HG02588 (cell line): ENCODE measurements around the gene KCNT1.
"Not testable (repeated sequence)": the region's sequence is repeated elsewhere in the genome, so short reads cannot be mapped to it uniquely, and the experiment has no call there.

Experiments
- ATAC-seq: cut with Tn5 transposase; IDR thresholded peaks from one replicate; pipeline ENCODE4 v1.9.1; 2021; ENCODE audit warnings: mild to moderate bottlenecking, moderate library complexity; ENCODE audit not compliant: unreplicated experiment

The KCNT1 gene

DNA sequence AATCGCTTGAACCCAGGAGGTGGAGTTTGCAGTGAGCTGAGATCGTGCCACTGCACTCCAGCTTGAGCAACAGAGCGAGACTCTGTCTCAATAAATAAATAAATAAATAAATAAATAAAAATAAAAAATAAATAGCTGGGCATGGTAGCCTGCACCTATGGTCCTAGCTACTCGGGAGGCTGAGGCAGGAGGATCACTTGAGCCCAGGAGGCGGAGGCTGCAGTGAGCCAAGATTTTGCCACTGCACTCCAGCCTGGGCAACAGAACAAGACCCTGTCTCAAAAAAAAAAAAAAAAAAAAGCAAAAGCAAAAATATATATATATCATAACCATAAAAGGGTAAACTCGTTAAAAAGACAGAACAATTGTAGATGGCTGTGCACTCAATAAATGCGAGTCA lies 29.2 kb upstream of the KCNT1 start:
- not testable (repeated sequence) for ATAC-seq

DNA sequence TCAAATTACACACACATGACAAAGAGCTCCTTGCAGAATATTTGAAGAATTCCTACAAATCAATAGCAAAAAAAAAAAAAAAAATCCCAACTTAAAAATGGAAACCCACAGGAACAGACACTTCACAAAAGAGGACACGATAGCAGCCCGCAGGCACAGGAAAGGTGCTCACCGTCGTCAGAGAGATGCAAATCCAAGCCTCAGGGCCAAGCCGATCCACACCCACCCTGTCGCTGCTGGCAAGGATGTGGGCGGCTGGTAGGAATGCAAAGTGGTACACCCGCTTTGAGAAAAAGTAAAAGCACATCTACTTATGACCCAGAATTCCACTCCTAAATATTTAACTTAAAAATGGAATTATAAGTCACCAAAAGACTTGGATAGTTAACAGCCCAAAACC lies 28.0 kb upstream of the KCNT1 start:
- no peak for ATAC-seq

DNA sequence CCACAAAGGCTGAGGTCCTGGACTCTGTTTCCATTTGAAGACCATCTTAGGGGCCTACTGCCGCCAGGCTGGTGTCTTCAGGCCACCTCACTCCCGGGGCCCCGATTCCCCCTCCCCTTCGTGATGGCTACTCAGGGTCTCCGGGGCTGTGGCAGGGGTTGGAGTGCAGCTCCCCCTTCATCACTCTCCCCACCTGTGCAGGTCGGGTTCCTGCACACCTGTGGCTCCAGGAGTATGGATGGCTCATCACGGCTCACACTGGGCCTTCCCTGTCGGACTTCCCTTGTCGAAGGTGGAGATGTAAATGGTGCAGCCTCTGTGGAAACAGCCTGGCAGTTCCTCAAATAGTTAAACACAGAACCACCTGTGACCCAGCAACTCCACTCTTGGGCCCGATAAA lies 27.0 kb upstream of the KCNT1 start:
- ATAC-seq = no peak

DNA sequence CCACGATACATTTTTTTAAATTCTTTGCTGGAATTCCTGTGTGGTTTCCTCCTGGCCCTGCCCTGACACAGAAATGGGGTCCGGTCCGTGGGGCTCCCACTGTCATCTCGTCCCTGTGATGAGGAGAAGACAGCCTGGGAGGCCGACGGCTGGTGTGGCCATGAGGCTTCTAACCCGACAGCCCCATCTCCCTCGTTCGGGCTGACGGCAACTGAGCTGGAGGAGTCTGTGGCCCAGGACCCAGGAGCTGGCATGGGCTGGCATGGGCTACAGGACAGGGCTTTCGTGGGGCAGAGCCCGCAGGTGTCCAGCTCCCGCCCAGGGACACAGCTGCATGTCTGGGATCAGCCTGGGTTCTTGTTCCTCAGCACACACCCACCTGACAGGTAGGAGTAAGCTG lies 25.1 kb upstream of the KCNT1 start:
- ATAC-seq = no peak

DNA sequence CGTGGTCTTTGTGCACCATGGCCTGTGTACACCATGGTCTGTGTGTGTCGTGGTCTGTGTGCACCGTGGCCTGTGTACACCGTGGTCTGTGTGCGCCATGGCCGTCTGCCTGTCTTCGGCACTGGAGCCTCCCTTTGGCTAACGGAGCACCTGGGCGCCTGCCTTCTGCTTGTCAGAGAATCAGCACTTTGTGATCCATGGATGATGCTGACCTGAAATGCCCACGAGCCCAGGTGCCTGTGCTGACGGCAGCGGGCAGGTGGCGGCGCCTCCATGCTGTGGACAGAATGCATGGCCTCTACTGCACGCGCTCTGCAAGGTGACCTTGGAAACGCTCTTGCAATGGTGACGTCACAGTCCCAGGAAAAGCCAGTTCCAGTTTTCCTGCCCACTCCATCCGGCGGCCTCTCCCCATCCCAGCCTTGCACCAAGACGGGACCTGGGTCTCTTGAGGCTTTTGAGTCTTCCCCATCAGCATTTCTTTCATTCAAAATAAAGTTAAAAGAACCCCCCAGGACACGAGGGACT lies 24.3 kb upstream of the KCNT1 start:
- ATAC-seq = no peak

DNA sequence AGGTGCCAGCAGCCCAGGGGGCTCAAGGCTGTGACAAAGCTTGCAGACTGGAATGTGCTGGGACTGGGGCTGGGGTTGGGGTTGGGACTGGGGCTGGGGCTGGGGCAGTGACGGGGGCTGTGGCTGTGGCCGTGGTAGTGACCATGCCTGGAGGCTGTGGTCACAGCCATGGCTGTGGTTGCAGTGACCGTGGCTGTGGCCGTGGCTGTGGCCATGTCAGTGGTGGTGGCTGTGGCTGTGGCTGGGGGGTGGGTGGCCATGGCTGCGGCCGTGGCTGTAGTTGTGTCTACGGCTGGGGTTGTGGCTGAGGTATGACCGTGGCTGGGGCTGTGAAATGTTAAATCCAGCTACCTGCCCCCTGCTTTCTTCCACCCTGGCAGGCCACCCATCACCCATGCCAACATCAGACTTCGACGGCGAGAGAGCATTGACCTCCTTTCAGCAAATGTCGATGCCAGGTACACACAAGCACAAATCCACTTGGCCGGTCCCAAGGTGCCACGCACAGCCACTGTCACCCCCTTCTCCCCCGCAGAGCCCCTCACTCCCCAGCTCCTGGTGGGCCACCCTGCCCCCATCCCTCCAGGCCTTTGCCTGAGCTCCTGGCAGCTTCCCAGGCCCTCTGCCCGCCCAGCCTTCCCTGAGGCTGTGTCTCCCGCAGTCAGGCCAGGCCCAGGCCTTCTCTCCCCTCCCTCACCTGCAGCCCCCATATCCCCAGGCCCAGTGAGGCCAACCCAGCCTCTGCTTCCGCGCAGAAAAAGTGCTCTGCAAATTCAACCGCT lies 23.6 kb upstream of the KCNT1 start:
- ATAC-seq = no peak

DNA sequence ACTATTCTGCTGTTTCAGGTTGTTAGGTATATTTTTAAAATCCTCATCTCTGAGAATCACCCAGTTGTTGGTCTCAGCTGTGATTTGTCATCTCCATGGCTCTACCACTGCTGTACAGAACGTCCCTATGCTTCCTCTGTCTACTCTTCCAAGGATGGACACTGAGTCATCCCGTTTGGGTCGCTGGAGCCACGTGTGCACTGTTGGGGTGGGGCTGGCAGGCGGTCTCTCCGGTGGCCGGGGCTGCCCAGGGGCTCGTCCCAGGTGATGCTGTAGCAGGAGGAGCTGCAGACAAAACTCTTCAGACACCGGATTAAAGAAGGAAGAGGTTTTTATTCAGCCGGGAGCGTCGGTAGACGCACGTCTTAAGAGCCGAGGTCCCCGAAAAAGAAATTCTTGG lies 21.9 kb upstream of the KCNT1 start:
- ATAC-seq = no peak

DNA sequence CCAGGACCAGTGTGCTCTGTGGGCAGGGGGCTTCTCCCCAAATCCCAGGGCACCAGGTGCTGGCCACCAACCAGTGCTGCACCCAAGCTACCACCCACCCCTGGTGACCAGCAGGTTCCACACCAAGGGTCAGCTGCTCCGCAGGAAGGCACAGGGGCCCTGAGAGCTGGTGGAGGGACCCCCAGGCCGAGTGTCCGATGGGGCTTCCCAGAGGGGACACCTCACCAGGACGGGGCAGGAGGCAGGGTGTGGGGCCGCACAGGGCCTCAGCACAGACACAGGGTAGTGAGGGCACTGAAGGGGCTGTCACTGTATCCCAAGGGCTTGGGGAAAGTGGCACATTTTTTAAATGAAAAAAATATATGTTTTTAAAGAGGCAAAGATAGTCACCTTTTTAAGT lies 20.8 kb upstream of the KCNT1 start:
- no peak for ATAC-seq

DNA sequence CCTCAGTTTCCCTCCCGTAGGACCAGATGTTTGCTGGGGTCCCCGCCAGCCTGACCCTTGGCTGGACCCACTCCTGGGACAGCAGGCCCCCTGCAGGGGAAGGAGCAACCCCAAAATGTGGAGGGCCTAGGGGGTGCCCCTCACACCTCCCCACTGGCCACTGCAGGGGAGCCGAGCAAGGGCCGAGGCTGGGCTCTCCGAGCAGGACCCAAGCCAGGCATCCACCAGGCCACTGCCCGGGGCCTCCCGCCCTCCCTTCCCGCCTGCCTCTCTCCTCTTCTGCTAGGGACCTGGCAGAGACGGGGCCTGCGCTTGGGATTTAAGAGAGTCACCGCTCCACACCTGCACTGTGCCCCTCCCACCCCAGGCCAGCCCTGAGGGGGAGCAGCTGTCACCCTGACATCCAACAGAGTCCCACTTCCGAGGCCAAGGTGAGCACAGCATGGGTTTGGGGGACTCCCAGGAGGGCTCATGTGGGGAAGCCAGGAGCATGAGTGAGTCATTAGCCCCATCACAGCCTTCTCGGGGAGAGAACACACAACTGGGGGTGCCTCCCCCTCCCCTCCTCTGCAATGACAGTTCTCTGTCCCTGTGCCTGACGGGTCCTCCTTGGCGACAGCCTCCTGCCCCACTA lies 18.5 kb upstream of the KCNT1 start:
- ATAC-seq = no peak

DNA sequence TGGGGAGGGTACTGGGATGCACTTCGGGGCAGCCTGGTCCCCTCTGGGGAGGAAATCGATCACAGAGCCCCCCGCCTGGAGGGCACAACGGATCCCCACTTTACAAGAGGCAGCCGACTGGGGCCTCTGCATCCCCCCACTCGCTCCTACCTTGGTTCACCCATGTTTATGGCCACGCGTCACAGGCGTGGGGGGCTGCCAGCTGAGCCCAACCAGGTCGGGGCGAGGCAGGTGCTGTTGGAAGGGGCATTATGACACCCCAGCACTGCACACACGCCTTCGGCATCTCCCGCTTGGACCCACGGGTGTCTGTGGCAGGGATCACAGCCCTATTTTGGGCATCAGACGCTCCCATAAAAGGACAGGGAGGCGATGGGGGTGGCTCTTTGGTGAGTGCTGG lies 17.3 kb upstream of the KCNT1 start:
- ATAC-seq = no peak

DNA sequence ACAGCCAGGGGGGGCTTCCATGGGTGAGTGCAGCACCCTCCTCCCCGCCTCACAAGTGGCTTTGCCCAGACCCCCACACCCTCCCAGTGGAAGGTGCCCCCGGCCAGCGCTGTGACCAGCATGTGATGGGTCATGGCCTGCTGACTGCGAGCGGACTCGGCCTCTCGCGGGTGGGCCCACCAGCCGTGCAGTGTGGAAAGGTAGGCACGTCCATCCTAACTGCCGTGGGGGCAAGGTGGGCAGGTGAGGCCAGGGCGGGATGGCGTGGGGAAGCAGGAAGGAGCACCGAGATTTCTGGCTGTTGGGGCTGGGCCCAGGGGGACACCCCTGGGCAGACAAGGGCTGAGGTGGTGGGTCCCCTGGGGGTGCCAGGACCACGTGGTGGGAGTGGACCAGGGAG lies 14.8 kb upstream of the KCNT1 start:
- ATAC-seq = no peak

DNA sequence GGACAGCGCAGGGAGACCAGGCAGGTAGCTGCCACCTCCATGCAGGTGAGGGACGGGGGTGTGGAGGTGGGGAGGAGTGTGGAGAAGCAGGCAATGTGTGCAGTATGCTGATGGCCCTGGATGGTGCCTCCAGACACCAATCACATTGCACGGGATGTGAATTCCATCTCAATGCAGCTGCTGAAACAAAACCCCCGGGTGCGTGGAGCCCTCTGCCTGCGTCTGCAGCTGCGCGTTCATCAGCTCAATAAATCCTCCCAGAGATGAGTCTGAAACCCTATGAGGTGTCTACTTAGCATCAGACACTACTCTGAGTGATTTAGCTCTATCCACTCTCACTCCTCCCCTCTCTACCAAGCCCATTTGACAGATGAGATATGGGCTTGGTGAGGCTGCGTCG lies 13.0 kb upstream of the KCNT1 start:
- ATAC-seq = no peak

DNA sequence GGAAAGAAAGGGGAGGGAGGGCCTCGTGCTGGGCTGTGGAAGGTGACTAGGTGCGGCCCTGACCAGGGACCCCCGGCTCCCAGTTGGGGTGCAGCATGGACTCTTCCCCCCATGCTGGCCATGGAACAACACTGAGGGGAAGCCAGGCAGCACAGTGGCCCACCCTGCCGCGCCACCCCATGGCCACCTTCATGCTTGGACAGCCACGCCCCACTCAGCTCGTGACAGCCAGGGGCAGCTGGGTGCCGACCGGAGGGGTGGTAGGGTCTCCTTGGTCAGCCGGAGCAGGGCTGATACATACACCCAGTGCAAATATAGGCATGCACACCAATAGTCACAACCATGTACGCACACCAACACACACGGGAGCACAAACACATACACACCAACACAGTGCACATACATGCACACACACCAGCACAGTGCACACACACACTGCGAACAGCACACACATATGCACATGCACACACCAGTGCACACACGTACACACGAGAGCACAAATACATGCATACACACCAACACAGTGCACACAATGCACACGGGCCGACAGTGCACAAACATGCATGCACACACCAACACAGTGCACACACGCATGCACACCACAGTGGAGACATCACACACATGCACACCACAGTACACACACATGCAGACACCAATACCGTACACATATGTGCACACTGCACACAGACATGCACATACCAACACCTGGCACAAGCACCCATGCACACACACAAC lies 11.0 kb upstream of the KCNT1 start:
- no peak for ATAC-seq

DNA sequence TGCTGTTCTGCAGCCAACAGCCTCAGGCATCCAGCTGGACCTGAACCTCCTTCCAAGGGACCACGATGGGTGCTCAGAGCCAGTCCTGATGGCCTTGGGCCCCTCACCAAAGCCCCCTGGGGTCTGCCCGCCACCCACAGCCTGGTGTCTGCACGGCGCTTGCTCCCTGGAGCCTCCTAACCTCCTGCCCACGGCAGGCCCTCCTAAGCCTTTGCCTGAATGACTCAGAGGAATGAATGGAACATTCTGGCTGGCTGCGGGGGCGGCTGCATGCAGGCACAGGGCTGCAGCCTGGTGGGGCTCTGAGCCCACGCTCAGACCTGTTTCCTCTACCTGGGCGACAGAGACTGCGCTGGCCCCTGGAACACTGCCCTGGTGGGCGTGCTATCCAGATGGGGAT lies 9.6 kb upstream of the KCNT1 start:
- no peak for ATAC-seq

DNA sequence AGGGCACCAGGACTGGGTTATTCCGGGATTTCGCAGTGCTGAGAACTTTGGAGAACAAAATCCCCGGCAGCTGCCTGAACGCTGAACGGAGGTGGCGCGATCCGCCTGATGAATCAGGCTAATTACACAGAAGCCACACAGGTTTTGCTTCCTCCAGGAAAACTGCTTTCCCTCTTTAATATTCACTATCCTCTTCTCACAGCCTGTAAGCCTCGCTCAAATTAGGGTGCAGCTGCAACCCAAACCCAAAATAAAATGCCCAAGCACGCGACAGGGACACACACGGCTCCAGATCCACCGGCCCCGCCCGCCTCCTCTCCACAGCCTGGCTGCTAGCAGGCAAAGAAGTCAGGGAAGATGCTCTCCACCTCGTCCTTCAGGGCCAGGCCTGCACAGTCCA lies 8.7 kb upstream of the KCNT1 start:
- ATAC-seq = no peak

DNA sequence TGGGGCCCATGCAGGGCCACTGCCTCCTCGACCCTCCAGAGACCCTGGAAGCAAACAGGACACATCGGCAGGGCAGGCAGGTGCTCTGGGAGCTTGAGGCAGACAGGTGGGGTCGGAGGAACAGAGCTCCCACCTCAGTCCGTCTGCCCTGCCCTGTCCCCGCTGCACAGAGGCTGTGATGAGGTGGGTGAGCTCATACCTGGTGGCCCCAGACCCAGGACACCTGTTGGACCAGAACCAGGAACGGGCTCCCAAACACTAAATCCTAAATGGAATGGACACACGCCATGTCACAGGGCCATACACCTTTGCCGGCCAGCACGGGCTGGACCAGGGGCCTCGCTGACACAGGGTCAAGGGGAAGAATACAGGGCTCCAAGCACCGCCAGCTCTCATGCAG lies 8.2 kb upstream of the KCNT1 start:
- no peak for ATAC-seq

DNA sequence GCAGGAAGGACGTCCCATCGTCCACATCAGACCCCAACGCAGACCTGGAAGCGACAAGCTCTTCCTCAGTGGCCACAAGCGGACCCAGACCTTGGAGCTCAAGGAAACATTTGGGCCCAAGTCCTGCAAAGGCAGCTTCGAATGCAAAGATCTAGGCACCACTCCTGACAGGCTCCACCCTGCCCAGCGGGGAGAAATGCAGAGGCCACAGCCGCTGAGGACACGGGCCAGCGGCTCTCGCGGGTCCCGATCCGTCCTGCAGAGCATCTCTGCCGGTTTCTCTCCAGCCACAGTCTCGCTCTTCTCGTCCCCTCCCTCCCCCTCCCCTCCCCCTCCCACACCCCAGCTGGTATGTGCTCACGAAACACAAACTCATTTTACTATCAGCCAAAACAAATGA lies 7.6 kb upstream of the KCNT1 start:
- ATAC-seq = no peak

DNA sequence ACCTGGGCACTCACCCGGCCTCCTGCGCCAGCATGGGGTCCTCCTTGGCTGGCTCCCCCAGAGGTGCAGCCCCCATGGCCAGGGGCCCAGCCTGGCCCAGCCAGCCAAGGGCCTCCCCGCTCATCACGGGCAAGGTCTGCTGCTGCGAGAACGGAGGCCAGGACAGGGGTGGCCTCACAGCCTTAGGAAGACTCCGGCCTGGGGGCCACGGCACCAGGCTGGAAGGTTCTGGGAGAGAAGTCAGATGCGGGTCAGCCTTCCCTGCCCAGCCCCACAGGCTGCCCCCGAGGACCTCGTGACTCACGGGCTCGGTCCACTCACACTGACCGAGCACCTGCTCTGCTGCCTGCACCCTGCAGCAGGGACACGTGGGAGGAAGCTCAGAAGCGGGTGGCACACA lies 6.9 kb upstream of the KCNT1 start:
- ATAC-seq = no peak

DNA sequence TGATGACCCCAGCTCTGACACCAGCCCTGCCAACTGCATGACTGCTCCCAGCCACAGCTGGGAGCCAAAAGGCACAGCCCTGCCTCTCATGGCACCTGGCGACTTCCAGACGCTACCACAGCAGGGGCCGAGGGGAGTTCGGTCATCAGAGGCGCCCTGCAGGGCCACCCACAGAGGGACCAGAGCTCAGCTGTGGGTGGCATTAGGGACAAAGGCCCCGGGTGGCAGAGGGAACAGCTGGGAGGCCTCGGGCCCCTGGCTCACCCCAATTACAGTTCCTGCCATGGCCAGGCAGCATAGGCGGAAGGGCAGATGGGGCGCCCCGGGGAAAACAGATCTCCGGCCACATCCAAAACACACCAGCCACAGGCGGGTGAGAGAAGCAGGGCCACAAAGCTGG lies 6.3 kb upstream of the KCNT1 start:
- no peak for ATAC-seq

DNA sequence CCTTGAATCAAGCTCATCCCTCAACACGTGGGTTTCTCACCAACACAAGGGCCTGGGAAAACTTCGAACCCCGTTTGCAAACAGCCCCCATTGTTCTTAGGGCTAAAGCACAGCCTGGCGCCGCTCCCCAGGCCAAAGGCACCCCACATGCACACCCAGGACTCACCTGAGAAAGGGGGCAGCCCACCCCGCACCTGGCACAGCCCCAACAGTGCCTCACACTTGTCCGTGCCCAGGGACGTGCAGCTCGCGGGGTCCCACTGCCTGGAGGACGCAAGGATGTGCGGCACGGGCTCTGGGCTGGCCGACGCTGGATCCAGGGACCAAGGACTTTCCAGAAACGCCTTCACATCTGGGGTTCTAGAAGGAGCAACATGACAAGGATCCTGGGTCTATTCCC lies 5.5 kb upstream of the KCNT1 start:
- ATAC-seq = no peak

DNA sequence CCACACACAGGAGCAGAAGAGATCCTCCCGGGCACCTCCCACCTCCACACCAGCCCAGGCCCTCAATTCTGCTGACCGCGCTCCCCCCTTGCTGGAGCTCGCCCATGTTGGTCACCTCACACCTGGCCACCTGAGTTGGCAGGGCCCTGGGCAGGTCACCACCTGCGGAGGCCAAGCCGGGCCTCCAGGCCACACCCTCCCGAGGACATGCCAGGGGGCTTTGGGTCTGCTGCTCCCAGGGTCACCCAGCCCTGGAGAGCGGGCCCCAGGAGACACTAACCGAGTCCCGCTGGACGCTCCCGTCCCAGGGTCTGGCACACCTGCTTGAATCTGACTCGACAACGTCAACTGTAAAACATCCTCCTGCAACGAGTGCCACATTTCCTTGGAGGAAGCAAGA lies 4.8 kb upstream of the KCNT1 start:
- no peak for ATAC-seq

DNA sequence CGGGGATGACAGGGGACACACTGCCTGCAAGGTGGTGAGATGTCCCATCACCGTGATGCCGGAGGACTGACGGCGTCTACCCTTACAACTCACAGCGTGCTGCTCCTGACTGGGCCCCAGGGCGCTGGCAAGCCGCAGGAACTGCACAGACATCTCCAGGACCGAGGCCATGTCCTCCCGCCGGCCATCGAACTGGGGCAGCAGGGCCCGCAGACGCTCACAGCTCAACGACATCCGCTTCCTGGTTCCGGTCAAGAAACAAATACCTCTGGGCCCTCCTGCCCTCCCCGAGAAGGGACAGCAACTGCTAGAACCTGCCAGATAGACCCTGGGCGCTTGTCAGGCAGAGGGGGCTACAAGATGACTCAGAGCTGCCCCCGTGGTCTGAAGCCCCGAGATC lies 3.7 kb upstream of the KCNT1 start:
- ATAC-seq = no peak
